Ovary (tissue), 9 donors: ENCODE measurements around the gene NBEA. TPM values are rescaled to one million over a fixed set of nuclear protein-coding genes. Genes with fewer than 3 reads are reported as not detected.

Source experiments
- DNase-seq, 5 donors: peaks; one replicate each; pipeline ENCODE4 v3.0.0-alpha.2; 2019 to 2020
- H3K27ac ChIP-seq, 2 donors: fragments of 200-600 bp; one replicate each; pipeline versions ENCODE4 v1.5.1 to v1.8.0; 2019 to 2022
- H3K27me3 ChIP-seq: fragments of 200-600 bp; one replicate; pipeline ENCODE4 v1.8.0; 2022
- H3K36me3 ChIP-seq: fragments of 200-600 bp; sonication (generic); one replicate; pipeline ENCODE4 v1.5.1; 2019
- H3K4me1 ChIP-seq: one replicate; pipeline ENCODE4 v1.8.1; 2013; ENCODE audit warnings: mild to moderate bottlenecking, moderate library complexity; ENCODE audit not compliant: insufficient read depth
- H3K4me3 ChIP-seq: fragments of 200-600 bp; sonication (generic); one replicate; pipeline ENCODE4 v1.5.1; 2017
- H3K9me3 ChIP-seq, 2 donors: fragments of 200-600 bp in 1 of 2; sonication (generic) in 1 of 2; one replicate each; pipeline versions ENCODE4 v1.5.1 to v1.8.1; 2013 to 2019; ENCODE audit warnings: mild to moderate bottlenecking in 1 of 2, moderate library complexity in 1 of 2
- EP300 ChIP-seq: sonication (generic); formaldehyde crosslinking; IDR thresholded peaks from one replicate; pipeline ENCODE4 v1.6.1; 2017; ENCODE audit warnings: antibody characterized with exemption
- POLR2A ChIP-seq: fragments of 450-650 bp; IDR thresholded peaks from one replicate; pipeline ENCODE4 v1.6.1; 2017; ENCODE audit warnings: antibody characterized with exemption, mild to moderate bottlenecking, moderate library complexity
- WGBS, 3 donors: extraction: QIAGEN DNeasy Blood & Tissue Kit in 1 of 3; methylation state at CpG; one replicate each; pipeline versions ENCODE4 v1.1.5 to v1.1.7; 2013 to 2017; 5-methylcytosine and 5-hydroxymethylcytosine counted together
- intact Hi-C, 4 donors: fragments of 100-400 bp; cut with DNase I; formaldehyde crosslinking; loops; one replicate each; pipeline versions ENCODE4 v1.11.0 to v1.15.1; 2022 to 2023
- polyA plus RNA-seq, 2 donors: library from polyadenylated mRNA; stranded (reverse); fragments of 200-250 nt in 1 of 2; fragments of 350-450 nt in 1 of 2; fragmentation: Illumina TruSeq in 1 of 2; extraction: RNeasy Lipid Tissue Mini Kit (QIAGEN cat#74804) in 1 of 2; gene quantifications; one replicate each; pipeline ENCODE4 v1.2.3, GENCODE V29; 2013 to 2014
- total RNA-seq, 7 donors: library from RNA; depleted of rRNA in 2 of 7; stranded (reverse); fragments of >200 nt in 2 of 7; fragmentation: NEBNext Ultra II Directional in 3 of 7; extraction: Animal tissue kit (Norgen Biotek cat#: 25700) in 3 of 7; gene quantifications; one replicate each; pipeline versions ENCODE4 v1.1.0 to v1.2.4, GENCODE V29; 2016 to 2023
- TF ChIP-seq, protein P1 (sequence below), 3 donors: fragments of 450-650 bp in 2 of 3; fragments of 200-600 bp in 1 of 3; IDR thresholded peaks; one replicate each; pipeline versions ENCODE4 v1.5.1 to v1.8.0; 2016 to 2022; ENCODE audit warnings: antibody characterized with exemption in 3 of 3, mild to moderate bottlenecking in 1 of 3
- donor health status: DM: no; HTN: no; CAD: no; lungs with moderate emphysema.
- donor health status: DM: no; HTN: no; CAD: no.
- donor health status: Bipolar disorder and iron deficiency.
- donor health status: DM: yes; HTN: yes; CAD: no.
- donor health status: DM: no; HTN: no; CAD: no.
- donor health status: DM: yes; HTN: yes; CAD: no.

NBEA gene
- total and polyA plus RNA-seq, 9 donors, result 5.8 to 18.9 (median 16.0) TPM

DNA sequence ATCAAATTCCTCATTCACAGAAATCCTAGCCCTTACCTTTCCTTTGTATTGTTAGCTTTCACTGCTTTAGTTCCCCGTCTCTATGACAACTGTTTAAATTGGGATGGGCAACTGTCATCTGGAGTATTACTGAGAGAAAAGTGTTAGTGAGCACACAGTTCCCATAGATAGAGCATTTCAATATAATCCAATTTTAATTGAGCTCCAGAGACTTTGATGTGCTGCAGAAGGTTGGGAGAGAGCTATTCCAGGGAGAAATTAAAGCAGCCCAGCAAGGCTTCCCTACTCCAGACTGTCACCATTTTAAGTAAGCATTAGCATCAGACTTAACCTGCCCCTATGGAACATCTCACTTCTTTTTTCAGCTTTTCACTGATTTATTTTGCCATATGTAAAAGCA, 589.5 kb downstream of the NBEA start:
- intact Hi-C loops, result no loop called here
- no peak for DNase-seq
- Histone ChIP-seq H3K9me3 (no peaks in the 10 kb centered on the region), H3K4me1 (no peaks in the 10 kb centered on the region), H3K36me3 (no peaks in the 10 kb centered on the region), H3K27ac (no peak overlapping the region), H3K4me3 (no peak overlapping the region), H3K27me3 (no peaks in the 10 kb centered on the region)
- TF ChIP-seq POLR2A (no peak), EP300 (no peak)
- TF ChIP-seq, protein P1, sequence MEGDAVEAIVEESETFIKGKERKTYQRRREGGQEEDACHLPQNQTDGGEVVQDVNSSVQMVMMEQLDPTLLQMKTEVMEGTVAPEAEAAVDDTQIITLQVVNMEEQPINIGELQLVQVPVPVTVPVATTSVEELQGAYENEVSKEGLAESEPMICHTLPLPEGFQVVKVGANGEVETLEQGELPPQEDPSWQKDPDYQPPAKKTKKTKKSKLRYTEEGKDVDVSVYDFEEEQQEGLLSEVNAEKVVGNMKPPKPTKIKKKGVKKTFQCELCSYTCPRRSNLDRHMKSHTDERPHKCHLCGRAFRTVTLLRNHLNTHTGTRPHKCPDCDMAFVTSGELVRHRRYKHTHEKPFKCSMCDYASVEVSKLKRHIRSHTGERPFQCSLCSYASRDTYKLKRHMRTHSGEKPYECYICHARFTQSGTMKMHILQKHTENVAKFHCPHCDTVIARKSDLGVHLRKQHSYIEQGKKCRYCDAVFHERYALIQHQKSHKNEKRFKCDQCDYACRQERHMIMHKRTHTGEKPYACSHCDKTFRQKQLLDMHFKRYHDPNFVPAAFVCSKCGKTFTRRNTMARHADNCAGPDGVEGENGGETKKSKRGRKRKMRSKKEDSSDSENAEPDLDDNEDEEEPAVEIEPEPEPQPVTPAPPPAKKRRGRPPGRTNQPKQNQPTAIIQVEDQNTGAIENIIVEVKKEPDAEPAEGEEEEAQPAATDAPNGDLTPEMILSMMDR (IDR thresholded peaks at IDR 0.05), result no peak
- 90 to 96% (median 95%) methylated on average over 1 of the region's 1 CpG for WGBS, 3 donors

GRCh38 chr13:35534343-35534742, 592.3 kb downstream of the NBEA start:
- Histone ChIP-seq H3K36me3 (no peaks in the 10 kb centered on the region), H3K4me1 (no peaks in the 10 kb centered on the region), H3K4me3 (no peak overlapping the region), H3K27me3 (no peaks in the 10 kb centered on the region), H3K9me3 (no peaks in the 10 kb centered on the region), H3K27ac (no peak overlapping the region)
- WGBS, 3 donors, result 63 to 69% (median 68%) methylated on average over 1 of the region's 1 CpG
- TF ChIP-seq EP300 (no peak), POLR2A (no peak)
- TF ChIP-seq, protein P1 (IDR thresholded peaks at IDR 0.05), result no peak
- intact Hi-C loops, result no loop called here
- DNase-seq, result no peak

- no peaks in the 10 kb centered on the region for H3K36me3 ChIP-seq
- no peaks in the 10 kb centered on the region for H3K27me3 ChIP-seq
- no peaks in the 10 kb centered on the region for H3K4me1 ChIP-seq
- WGBS, 3 donors, result 47 to 57% (median 53%) methylated on average over 1 of the region's 1 CpG
- DNase-seq, result no peak
- TF ChIP-seq EP300 (no peak), POLR2A (no peak)
- TF ChIP-seq, protein P1 (IDR thresholded peaks at IDR 0.05), result no peak
- no peak overlapping the region for H3K27ac ChIP-seq
- intact Hi-C loops, result no loop called here
- H3K4me3 ChIP-seq, result no peak overlapping the region
- no peaks in the 10 kb centered on the region for H3K9me3 ChIP-seq
These were observed 606.7 kb downstream of the NBEA start for GRCh38 chr13:35548790-35549189.

- no peaks in the 10 kb centered on the region for H3K9me3 ChIP-seq
- H3K4me1 ChIP-seq, result no peaks in the 10 kb centered on the region
- no peaks in the 10 kb centered on the region for H3K36me3 ChIP-seq
- no peak for DNase-seq
- no peaks in the 10 kb centered on the region for H3K27me3 ChIP-seq
- TF ChIP-seq, protein P1 (IDR thresholded peaks at IDR 0.05), result no peak
- no peak for TF ChIP-seq EP300
- TF ChIP-seq POLR2A, result no peak
- intact Hi-C loops, result no loop called here
- no peak overlapping the region for H3K27ac ChIP-seq
- H3K4me3 ChIP-seq, result no peak overlapping the region
These were observed 607.4 kb downstream of the NBEA start for GRCh38 chr13:35549481-35549880.
